Measurements from ENCODE around the gene ZNF394.

DNA sequence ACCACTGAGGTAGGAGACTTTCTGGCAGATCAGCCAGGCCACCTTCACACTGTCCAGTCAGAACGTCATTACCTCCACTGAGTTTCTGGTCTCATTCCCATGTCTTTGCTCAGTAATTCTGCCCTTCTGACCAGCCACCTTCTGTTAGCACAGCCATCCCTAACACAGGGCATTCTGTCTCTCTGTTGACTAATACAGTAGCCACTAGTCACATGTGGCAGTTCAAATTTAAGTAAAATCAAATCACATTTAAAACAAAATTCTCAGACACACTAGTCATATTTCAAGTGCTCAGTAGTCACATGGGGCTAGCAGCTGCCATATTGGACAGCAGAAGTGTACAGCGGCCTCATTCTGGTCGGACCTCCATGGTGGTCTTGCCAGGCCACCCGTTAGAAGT lies 54.0 kb downstream of the ZNF394 start:
- TF ChIP-seq, protein P1, sequence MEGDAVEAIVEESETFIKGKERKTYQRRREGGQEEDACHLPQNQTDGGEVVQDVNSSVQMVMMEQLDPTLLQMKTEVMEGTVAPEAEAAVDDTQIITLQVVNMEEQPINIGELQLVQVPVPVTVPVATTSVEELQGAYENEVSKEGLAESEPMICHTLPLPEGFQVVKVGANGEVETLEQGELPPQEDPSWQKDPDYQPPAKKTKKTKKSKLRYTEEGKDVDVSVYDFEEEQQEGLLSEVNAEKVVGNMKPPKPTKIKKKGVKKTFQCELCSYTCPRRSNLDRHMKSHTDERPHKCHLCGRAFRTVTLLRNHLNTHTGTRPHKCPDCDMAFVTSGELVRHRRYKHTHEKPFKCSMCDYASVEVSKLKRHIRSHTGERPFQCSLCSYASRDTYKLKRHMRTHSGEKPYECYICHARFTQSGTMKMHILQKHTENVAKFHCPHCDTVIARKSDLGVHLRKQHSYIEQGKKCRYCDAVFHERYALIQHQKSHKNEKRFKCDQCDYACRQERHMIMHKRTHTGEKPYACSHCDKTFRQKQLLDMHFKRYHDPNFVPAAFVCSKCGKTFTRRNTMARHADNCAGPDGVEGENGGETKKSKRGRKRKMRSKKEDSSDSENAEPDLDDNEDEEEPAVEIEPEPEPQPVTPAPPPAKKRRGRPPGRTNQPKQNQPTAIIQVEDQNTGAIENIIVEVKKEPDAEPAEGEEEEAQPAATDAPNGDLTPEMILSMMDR (IDR thresholded peaks at IDR 0.05 in 4 of 5, conservative IDR thresholded peaks at IDR 0.05 in 1 of 5), result no peak
- no peak for TF ChIP-seq POLR2A (IDR thresholded peaks at IDR 0.05)

Measured in gastrocnemius medialis (tissue), 4 donors.